Measurements from ENCODE around the gene AOX1. TPM values are rescaled to one million over a fixed set of nuclear protein-coding genes. Genes with fewer than 3 reads are reported as not detected.

Gene AOX1
- total RNA-seq, 1 experiment from 2014 or later = 3.0 TPM

DNA sequence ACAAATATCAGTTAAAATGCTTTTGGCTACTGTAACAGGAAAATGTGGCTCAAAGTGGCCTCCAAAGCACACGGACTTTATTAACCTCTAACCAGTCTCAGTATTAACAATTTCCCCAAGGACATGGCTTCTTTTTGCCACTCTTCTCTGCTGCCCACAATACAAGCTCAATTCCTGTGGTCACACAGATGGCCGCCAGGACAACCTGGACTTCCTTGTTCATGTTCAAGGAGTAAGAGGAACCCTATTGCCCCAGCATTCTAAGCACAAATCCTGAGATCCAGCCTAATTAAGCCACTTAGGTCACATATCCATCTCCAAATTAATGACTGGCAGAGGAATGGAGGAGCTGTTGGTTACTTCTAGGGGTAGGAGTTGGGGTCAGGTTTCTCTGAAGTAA is 38.2 kb downstream of the AOX1 start:
- no peaks in the 10 kb centered on the region for H3K27me3 ChIP-seq (ENCODE audit: control insufficient read depth, insufficient read depth, low read length)
- POLR2A ChIA-PET = interaction anchor here (0.6 kb wide), 1 partner anchor 23 kb away, joined by 3 read pairs; no protein-coding TSS in a partner anchor
- no peak overlapping the region for H3K27ac ChIP-seq (ENCODE audit: low read length)
- no peaks in the 10 kb centered on the region for H3K36me3 ChIP-seq (ENCODE audit: control insufficient read depth, insufficient read depth, low read length)
- TF ChIP-seq SIN3A (IDR thresholded peaks at IDR 0.05; ENCODE audit: borderline replicate concordance, insufficient read depth, low read depth, low read length) (no peak), CTCF (IDR thresholded peaks at IDR 0.05) (no peak), TCF7L2 (IDR thresholded peaks at IDR 0.05; ENCODE audit: low read depth, low read length) (no peak), POLR2AphosphoS5 (IDR thresholded peaks at IDR 0.05; ENCODE audit: low read depth, low read length) (no peak)
- TF ChIP-seq, protein P1, sequence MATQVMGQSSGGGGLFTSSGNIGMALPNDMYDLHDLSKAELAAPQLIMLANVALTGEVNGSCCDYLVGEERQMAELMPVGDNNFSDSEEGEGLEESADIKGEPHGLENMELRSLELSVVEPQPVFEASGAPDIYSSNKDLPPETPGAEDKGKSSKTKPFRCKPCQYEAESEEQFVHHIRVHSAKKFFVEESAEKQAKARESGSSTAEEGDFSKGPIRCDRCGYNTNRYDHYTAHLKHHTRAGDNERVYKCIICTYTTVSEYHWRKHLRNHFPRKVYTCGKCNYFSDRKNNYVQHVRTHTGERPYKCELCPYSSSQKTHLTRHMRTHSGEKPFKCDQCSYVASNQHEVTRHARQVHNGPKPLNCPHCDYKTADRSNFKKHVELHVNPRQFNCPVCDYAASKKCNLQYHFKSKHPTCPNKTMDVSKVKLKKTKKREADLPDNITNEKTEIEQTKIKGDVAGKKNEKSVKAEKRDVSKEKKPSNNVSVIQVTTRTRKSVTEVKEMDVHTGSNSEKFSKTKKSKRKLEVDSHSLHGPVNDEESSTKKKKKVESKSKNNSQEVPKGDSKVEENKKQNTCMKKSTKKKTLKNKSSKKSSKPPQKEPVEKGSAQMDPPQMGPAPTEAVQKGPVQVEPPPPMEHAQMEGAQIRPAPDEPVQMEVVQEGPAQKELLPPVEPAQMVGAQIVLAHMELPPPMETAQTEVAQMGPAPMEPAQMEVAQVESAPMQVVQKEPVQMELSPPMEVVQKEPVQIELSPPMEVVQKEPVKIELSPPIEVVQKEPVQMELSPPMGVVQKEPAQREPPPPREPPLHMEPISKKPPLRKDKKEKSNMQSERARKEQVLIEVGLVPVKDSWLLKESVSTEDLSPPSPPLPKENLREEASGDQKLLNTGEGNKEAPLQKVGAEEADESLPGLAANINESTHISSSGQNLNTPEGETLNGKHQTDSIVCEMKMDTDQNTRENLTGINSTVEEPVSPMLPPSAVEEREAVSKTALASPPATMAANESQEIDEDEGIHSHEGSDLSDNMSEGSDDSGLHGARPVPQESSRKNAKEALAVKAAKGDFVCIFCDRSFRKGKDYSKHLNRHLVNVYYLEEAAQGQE (IDR thresholded peaks at IDR 0.05; ENCODE audit: insufficient read depth in 1 of 2, low read depth in 2 of 2, low read length in 1 of 2) = no peak
- ATAC-seq (no peak), DNase-seq (ENCODE audit: low read depth, low spot score) (no peak)
- intact Hi-C loops (cut with micrococcal nuclease; ENCODE audit: unreplicated experiment) (no loop called here), in situ Hi-C loops (cut with HindIII; ENCODE audit: low pct_unique_long_range_greater_than_20kb, low sequenced_read_pairs) (no loop called here)
- no peaks in the 10 kb centered on the region for H3K9me3 ChIP-seq (ENCODE audit: control insufficient read depth, insufficient read depth, low read depth, low read length)
- H3K4me3 ChIP-seq (ENCODE audit: low read depth in 2 of 2, low read length in 2 of 2) = no peak overlapping the region
- no TSS peak for BruUV-seq (replicated peaks)
- CTCF ChIA-PET = no interaction called here
- H3K4me1 ChIP-seq (ENCODE audit: control insufficient read depth, insufficient read depth, low read length) = no peaks in the 10 kb centered on the region

GRCh38 chr2:200624658-200625057 is 38.8 kb downstream of the AOX1 start:
- Histone ChIP-seq H3K27ac (ENCODE audit: low read length) (no peak overlapping the region), H3K9me3 (ENCODE audit: control insufficient read depth, insufficient read depth, low read depth, low read length) (no peaks in the 10 kb centered on the region), H3K27me3 (ENCODE audit: control insufficient read depth, insufficient read depth, low read length) (no peaks in the 10 kb centered on the region; the same call in 1 of the 2 replicates), H3K4me3 (ENCODE audit: low read depth in 2 of 2, low read length in 2 of 2) (no peak overlapping the region), H3K36me3 (ENCODE audit: control insufficient read depth, insufficient read depth, low read length) (no peaks in the 10 kb centered on the region), H3K4me1 (ENCODE audit: control insufficient read depth, insufficient read depth, low read length) (no peaks in the 10 kb centered on the region)
- intact Hi-C loops (cut with micrococcal nuclease; ENCODE audit: unreplicated experiment) = no loop called here
- POLR2A ChIA-PET = interaction anchor here (0.6 kb wide), 1 partner anchor 23 kb away, joined by 3 read pairs; no protein-coding TSS in a partner anchor
- BruUV-seq (replicated peaks) = no TSS peak
- TF ChIP-seq, protein P1 (IDR thresholded peaks at IDR 0.05; ENCODE audit: insufficient read depth in 1 of 2, low read depth in 2 of 2, low read length in 1 of 2) = no peak
- TF ChIP-seq POLR2AphosphoS5 (IDR thresholded peaks at IDR 0.05; ENCODE audit: low read depth, low read length) = no peak
- no peak for TF ChIP-seq CTCF (IDR thresholded peaks at IDR 0.05)
- TF ChIP-seq TCF7L2 (IDR thresholded peaks at IDR 0.05; ENCODE audit: low read depth, low read length) = no peak
- no peak for TF ChIP-seq SIN3A (IDR thresholded peaks at IDR 0.05; ENCODE audit: borderline replicate concordance, insufficient read depth, low read depth, low read length)
- DNase-seq (ENCODE audit: low read depth, low spot score) (no peak), ATAC-seq (no peak)
- CTCF ChIA-PET = no interaction called here
- in situ Hi-C loops (cut with HindIII; ENCODE audit: low pct_unique_long_range_greater_than_20kb, low sequenced_read_pairs) = no loop called here

Measured in Panc1 (cell line).